Hair follicle dermal papilla cell (primary cell): ENCODE data around the gene GID4. TPM values are rescaled to one million over a fixed set of nuclear protein-coding genes. Genes with fewer than 3 reads are reported as not detected.

Experiments used
- total RNA-seq: library from RNA; depleted of rRNA; stranded (reverse); fragments of >200 nt; gene quantifications from 2 replicates; pipeline ENCODE4 v1.2.3, GENCODE V29; 2012

The GID4 gene
- total RNA-seq: 10.8 and 11.0 TPM in 2 replicates

DNA sequence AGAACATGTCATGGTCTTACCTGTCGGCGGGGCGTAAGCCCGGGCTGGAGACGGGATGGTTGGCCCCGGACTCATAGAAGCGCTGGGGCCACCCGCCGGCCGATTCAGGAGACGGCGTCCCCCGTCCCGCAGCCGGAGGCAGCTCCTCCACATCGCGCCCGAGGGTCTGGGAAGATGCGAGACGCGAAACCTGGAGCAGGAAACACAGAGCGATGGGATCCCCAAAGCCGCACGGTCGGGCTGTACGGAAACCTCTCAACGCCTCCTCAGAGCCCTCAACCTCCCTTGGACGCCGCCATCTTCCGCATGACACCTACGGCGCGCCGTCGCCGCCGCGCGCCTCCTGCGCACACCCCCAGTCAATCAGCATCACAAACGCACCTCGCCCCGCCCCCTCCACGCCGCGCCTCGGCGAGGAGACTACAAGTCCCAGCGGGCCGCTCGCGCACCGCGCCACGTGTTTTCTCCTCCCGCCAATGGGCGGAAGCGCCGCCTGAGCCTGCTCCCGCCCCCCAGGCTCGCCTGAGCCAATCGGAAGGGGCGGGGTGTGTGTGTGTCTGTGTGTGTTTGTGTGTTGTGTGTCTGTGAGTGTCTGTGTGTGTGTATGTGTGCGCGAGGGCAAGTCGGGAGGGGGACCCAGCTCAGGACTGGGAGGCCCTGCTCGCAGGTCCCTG lies at the start of gene GID4, which contains the start of gene ATPAF2:
GID4 (plus strand) TSS at position 548 of the 674 bp plus-strand sequence; CDS start at position 605, 57 bp downstream.
ATPAF2 (minus strand) TSS at position 308 of the 674 bp plus-strand sequence; CDS start at position 153, 155 bp downstream.

DNA sequence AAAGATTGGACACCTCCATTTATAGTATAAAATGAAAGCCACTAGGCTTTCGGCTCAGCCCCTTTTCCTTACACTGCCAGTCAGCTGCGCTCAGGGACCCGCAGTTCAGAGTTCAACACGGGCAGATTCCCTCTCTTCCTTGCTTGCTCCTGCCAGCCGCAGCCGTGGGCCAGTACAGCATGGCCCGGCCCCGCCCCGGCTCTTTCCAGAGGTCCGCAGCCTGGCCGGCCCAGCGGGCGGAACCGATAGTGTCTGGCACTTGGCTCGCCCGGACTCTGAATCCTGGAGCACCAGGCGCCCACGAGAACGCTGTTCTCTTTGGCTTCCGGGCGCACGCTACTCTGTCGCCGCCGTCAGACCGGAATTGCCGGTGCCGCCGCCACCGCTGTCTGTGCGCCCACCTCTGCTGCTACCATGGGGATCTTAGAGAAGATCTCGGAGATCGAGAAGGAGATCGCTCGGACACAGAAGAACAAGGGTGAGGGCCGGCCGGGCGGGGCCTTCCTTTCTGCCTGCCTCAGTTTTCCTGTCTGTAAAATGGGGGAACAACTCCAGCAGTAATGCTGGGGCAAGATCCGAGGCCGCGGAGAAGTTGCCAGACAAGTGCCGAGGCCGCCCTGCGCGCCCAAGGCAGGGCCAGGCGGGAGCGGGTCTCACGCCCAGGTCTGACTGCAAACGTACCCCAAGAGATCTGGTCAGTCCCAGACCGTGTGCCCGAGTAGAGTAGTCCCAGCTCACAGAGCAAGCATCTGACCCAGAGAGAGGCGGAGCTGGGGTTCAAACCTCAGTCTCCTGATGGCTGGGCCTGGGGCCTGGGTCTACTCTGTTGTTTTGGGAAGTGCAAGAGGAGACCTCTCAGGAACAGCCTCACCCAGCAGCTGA lies 48.6 kb downstream of the GID4 start, which contains the start of gene DRG2:
DRG2 (plus strand) TSS at position 339 of the 882 bp plus-strand sequence; CDS start at position 415, 76 bp downstream.

DNA sequence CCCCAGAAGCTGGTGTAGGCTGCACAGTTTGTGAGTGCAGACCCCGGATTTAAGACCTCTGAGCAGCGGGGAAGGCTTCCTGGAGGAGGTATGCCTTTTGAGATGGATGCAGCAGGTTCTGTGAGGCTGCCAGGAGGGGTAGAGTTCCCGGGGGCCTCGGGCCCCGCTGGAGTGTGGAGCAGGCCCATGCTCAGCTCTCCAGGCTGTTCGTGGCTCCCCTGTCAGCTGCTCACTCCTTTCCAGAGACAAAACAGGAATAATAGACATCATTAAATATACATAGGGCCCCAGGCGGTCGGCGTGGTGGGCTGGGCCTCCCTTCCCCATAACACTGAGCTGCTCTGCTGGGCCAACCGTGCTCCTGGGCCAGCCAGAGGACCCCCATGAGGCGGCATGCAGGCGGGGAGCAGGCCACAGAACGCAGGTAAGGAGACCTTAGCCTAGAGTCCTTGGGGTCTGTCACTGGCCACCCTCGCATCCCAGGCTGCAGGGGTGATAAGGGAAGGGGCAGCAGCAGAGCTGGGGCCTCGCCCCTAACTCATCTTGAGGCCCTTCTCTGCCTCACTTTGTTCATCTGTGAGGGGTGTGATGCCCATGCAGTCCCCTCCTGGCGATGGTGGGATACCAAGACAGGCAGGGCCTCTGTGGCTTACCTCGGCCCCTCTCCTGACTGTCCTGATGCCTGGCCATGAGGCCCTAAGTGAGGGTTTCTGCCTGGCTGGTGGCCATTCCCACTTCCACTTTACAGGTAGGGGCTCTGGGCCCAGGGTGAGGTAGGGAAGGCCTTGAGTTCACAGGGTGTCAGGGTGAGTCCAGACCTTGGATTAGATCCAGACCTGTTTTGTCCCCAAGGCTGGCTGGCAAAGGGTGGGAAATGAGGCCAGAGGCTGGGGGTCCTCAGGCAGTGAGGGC lies 69.4 kb downstream of the GID4 start, which contains the start of gene MYO15A:
MYO15A (plus strand) TSS at position 356 of the 912 bp plus-strand sequence. CDS start 10,045 bp downstream, outside the sequence.

Other genes with a start within 250 kb of the GID4 start
- gene SREBF1, start 202.4 kb upstream of the GID4 start, total RNA-seq: 202 and 230 TPM in 2 replicates
- 61.7 and 71.4 TPM in 2 replicates for gene TOM1L2, start 67.0 kb upstream of the GID4 start, total RNA-seq
- 0.73 and 1.6 TPM in 2 replicates for gene DRC3, start 66.5 kb upstream of the GID4 start, total RNA-seq
- gene ATPAF2, start 240 bp upstream of the GID4 start, total RNA-seq: 16.2 and 18.2 TPM in 2 replicates
- 39.6 and 40.1 TPM in 2 replicates for gene DRG2, start 48.5 kb downstream of the GID4 start, total RNA-seq
- 0.97 and 1.9 TPM in 2 replicates for gene MYO15A, start 69.3 kb downstream of the GID4 start, total RNA-seq
- 161 and 162 TPM in 2 replicates for gene ALKBH5, start 144.4 kb downstream of the GID4 start, total RNA-seq
- gene LLGL1, start 186.2 kb downstream of the GID4 start, total RNA-seq: 64.6 and 71.6 TPM in 2 replicates
- gene FLII, start 219.3 kb downstream of the GID4 start, total RNA-seq: 291 and 322 TPM in 2 replicates
- 15.3 and 16.4 TPM in 2 replicates for gene MIEF2, start 221.3 kb downstream of the GID4 start, total RNA-seq